Vagina (tissue), 2 donors: ENCODE measurements around the gene C19orf33. TPM values are rescaled to one million over a fixed set of nuclear protein-coding genes. Genes with fewer than 3 reads are reported as not detected.

ENCODE experiments used
- DNase-seq, 2 donors: peaks; one replicate each; pipeline ENCODE4 v3.0.0-alpha.2; 2017; ENCODE audit errors: extremely low spot score in 2 of 2
- H3K27ac ChIP-seq: fragments of 200-600 bp; sonication (generic); one replicate; pipeline ENCODE4 v1.5.1; 2019
- H3K27me3 ChIP-seq: fragments of 200-600 bp; sonication (generic); one replicate; pipeline ENCODE4 v1.5.1; 2019
- H3K36me3 ChIP-seq, 2 donors: fragments of 200-600 bp; sonication (generic); one replicate each; pipeline ENCODE4 v1.5.1; 2017 to 2019
- H3K4me1 ChIP-seq: fragments of 200-600 bp; sonication (generic); one replicate; pipeline ENCODE4 v1.5.1; 2019
- H3K4me3 ChIP-seq, 2 donors: fragments of 200-600 bp; sonication (generic); 1 replicate in 1 of 2; 2 replicates in 1 of 2; pipeline ENCODE4 v1.5.1; 2016 to 2019
- H3K9me3 ChIP-seq: fragments of 200-600 bp; sonication (generic); one replicate; pipeline ENCODE4 v1.5.1; 2019
- CTCF ChIP-seq, 3 experiments: fragments of 450-650 bp in 2 of 3; fragments of 200-600 bp in 1 of 3; sonication (generic) in 1 of 3; IDR thresholded peaks; one replicate each; pipeline ENCODE4 v1.5.1; 2017 to 2019; ENCODE audit warnings: antibody characterized with exemption in 3 of 3, mild to moderate bottlenecking in 2 of 3, moderate library complexity in 2 of 3
- POLR2A ChIP-seq, 2 donors: fragments of 450-650 bp; IDR thresholded peaks; one replicate each; pipeline ENCODE4 v1.6.1; 2017; ENCODE audit warnings: antibody characterized with exemption in 2 of 2, mild to moderate bottlenecking in 2 of 2, moderate library complexity in 2 of 2
- POLR2AphosphoS5 ChIP-seq, 2 donors: sonication (generic); formaldehyde crosslinking; IDR thresholded peaks; one replicate each; pipeline ENCODE4 v1.9.0; 2017; ENCODE audit warnings: antibody characterized with exemption in 2 of 2, mild to moderate bottlenecking in 2 of 2, low read depth in 1 of 2; ENCODE audit not compliant: insufficient read depth in 1 of 2
- intact Hi-C: fragments of 100-400 bp; cut with DNase I; formaldehyde crosslinking; loops from one replicate; pipeline ENCODE4 v1.15.1; 2023
- total RNA-seq: library from RNA; depleted of rRNA; stranded (reverse); fragments of >200 nt; gene quantifications from one replicate; pipeline ENCODE4 v1.2.3, GENCODE V29; 2016

The C19orf33 gene
- total RNA-seq, 1 donor from 2014 or later, result 96.5 TPM

GRCh38 chr19:38317104-38317612 is 13.1 kb downstream of the C19orf33 start:
- H3K4me3 ChIP-seq, result no peak overlapping the region
- H3K4me1 ChIP-seq, result peaks cover 52% of the 10 kb centered on the region
- H3K36me3 ChIP-seq, result no peaks in the 10 kb centered on the region
- TF ChIP-seq POLR2AphosphoS5 (IDR thresholded peaks at IDR 0.05; ENCODE audit: insufficient read depth in 1 of 2, low read depth in 1 of 2) (no peak), POLR2A (IDR thresholded peaks at IDR 0.05) (no peak), CTCF (IDR thresholded peaks at IDR 0.05) (no peak)
- no peaks in the 10 kb centered on the region for H3K27me3 ChIP-seq
- H3K27ac ChIP-seq, result peak overlapping the region; percentile 89
- DNase-seq, result no peak
- no peaks in the 10 kb centered on the region for H3K9me3 ChIP-seq
- intact Hi-C loops, result no loop called here

- intact Hi-C loops, result no loop called here
- H3K4me3 ChIP-seq, result peak overlapping the region in 1 of 2 donors; percentile 66
- no peak for TF ChIP-seq POLR2AphosphoS5 (IDR thresholded peaks at IDR 0.05; ENCODE audit: insufficient read depth in 1 of 2, low read depth in 1 of 2)
- TF ChIP-seq POLR2A (IDR thresholded peaks at IDR 0.05), result no peak
- no peak for TF ChIP-seq CTCF (IDR thresholded peaks at IDR 0.05)
- H3K36me3 ChIP-seq, result no peaks in the 10 kb centered on the region
- peak overlapping the region; percentile 92 for H3K27ac ChIP-seq
- H3K27me3 ChIP-seq, result no peaks in the 10 kb centered on the region
- DNase-seq, result no peak
- H3K4me1 ChIP-seq, result peaks cover 67% of the 10 kb centered on the region
- H3K9me3 ChIP-seq, result no peaks in the 10 kb centered on the region
Measured at GRCh38 chr19:38318660-38319059, 14.6 kb downstream of the C19orf33 start.

GRCh38 chr19:38319421-38320258 is 15.6 kb downstream of the C19orf33 start, which contains the start of gene KCNK6:
Gene KCNK6 (plus strand): TSS chr19:38319845. CDS start chr19:38319951, 106 bp downstream.
- peak within 1 kb of the TSS; percentile 66 to 83 for H3K4me3 ChIP-seq
- intact Hi-C loops, result loop anchor here (5.0 kb wide), 1 partner anchor 72 kb away; no protein-coding TSS in a partner anchor
- TF ChIP-seq CTCF (IDR thresholded peaks at IDR 0.05), result no peak
- TF ChIP-seq POLR2AphosphoS5 (IDR thresholded peaks at IDR 0.05; ENCODE audit: insufficient read depth in 1 of 2, low read depth in 1 of 2), result peak in 1 of 2 donors; percentile 78
- peak in 1 of 2 donors; percentile 48 for TF ChIP-seq POLR2A (IDR thresholded peaks at IDR 0.05)
- DNase-seq, result no peak
- no peaks in the 10 kb centered on the region for H3K9me3 ChIP-seq
- H3K27me3 ChIP-seq, result no peaks in the 10 kb centered on the region
- peaks cover 73% of the 10 kb centered on the region for H3K4me1 ChIP-seq
- peak within 1 kb of the TSS; percentile 92 for H3K27ac ChIP-seq
- no peaks in the 10 kb centered on the region for H3K36me3 ChIP-seq

- no peaks in the 10 kb centered on the region for H3K36me3 ChIP-seq
- H3K27me3 ChIP-seq, result no peaks in the 10 kb centered on the region
- DNase-seq, result no peak
- no peaks in the 10 kb centered on the region for H3K9me3 ChIP-seq
- no peak for TF ChIP-seq POLR2A (IDR thresholded peaks at IDR 0.05)
- TF ChIP-seq CTCF (IDR thresholded peaks at IDR 0.05), result no peak
- TF ChIP-seq POLR2AphosphoS5 (IDR thresholded peaks at IDR 0.05; ENCODE audit: insufficient read depth in 1 of 2, low read depth in 1 of 2), result no peak
- intact Hi-C loops, result loop anchor here (5.0 kb wide), 1 partner anchor 74 kb away; no protein-coding TSS in a partner anchor
- peak overlapping the region; percentile 66 to 83 for H3K4me3 ChIP-seq
- H3K4me1 ChIP-seq, result peaks cover 68% of the 10 kb centered on the region
- peak overlapping the region; percentile 92 for H3K27ac ChIP-seq
Measured at GRCh38 chr19:38320969-38321339, 16.9 kb downstream of the C19orf33 start.
